HG02981 (cell line): ENCODE measurements around the gene KRT20.
"Not testable (repeated sequence)": the region's sequence is repeated elsewhere in the genome, so short reads cannot be mapped to it uniquely, and the experiment has no call there.

Experiments used
- ATAC-seq: cut with Tn5 transposase; IDR thresholded peaks from one replicate; pipeline ENCODE4 v1.9.1; 2021; ENCODE audit warnings: mild to moderate bottlenecking, moderate library complexity; ENCODE audit not compliant: unreplicated experiment

The KRT20 gene

DNA sequence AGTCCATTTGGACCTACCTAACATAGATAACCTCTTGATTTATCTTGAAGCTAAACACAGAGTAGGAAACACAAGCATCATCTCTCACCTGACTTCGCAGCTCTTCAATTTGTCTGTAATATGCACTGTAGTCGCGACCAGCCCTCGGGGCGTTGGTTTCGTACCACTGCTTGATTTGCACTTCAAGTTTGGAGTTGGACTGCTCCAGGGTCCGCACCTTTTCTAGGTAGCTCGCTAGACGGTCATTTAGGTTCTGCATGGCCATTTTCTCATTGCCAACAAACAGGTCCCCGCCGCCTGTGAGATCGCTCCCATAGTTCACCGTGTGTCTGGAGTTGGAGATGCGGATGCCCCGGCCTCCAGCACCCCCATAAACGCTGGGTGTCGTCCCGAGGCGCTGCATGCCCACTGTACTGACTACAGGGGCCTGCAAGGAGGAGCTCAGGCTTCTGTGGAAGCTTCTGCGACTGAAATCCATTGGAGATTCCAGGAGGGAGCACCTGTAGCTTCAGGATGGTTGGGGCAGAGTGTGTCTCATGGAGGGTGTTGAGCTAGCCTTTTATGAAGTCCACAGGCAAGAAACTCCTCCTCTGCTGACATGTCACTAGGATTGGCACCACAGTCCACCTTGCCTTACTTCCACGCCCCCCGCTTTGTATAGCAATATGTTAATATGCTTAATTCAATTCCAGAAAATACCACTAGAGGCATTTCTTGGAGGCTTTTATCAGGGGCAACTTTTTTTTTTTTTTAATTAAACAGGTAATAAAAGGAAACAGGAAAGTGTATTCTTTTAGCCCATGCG lies at the start of gene KRT20:
Gene KRT20, minus strand, starts transcription at position 535 of the 805 bp plus-strand sequence. Its CDS starts 57 bp downstream, at position 478.
- no peak for ATAC-seq

DNA sequence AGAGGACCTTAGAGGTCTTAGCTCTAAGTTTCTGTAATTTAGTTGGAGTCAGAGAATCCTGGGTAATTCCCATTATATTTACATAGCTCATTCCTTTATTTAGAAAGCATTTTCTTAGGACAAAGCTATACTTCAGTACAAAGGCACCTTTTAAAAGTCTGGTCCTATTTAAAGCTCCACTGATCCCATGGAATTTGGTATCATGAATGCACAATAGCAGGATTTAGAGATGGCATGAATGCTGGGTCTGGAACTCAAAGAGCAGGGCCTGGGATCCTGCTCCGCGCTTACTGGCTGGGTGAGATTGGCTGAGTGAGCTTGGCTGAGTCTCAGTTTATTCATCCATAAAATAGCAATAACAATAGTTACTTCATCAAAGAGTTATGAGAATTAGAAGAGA lies 47.6 kb upstream of the KRT20 start:
- no peak for ATAC-seq

- ATAC-seq: no peak
These were observed 46.3 kb upstream of the KRT20 start for GRCh38 chr17:40931311-40931710.

GRCh38 chr17:40926341-40926740 lies 41.3 kb upstream of the KRT20 start:
- no peak for ATAC-seq

GRCh38 chr17:40922239-40922638 lies 37.2 kb upstream of the KRT20 start:
- no peak for ATAC-seq

GRCh38 chr17:40921026-40921425 lies 36.0 kb upstream of the KRT20 start:
- no peak for ATAC-seq

DNA sequence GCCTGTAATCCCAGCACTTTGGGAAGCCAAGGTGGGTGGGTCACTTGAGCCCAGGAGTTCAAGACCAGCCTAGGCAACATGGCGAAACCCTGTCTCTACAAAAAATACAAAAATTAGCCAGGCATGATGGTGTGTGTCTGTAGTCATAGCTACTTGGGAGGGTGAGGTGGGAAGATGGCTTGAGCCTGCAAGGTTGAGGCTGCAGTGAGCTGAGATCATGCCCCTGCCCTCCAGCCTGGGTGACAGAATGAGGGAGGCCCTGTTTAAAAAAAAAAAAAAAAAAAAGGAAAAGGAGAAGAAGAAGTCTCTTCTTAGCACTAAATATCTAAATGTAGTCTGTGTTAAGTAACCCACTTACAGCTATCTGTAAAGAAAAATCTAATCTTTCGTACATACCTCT lies 32.1 kb upstream of the KRT20 start:
- not testable (repeated sequence) for ATAC-seq

DNA sequence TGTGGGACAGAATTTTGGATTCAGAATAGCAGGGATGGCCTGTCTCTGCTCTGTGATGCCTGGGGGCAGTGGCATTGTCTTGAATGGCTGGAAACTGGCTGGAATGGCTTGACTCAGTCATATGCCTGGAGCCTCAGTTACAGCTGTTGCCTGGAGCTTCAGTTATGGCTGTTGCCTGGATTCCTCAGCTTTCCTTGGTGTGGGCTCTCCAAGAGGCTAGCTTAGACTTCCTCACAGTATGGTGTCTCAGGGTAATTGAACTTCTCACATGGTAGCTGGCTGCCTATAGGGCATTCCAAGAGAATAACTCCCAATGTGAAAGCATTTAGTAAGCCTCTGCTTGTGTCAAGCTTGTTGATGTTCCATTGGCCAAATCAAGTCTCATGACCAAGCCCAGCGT lies 31.3 kb upstream of the KRT20 start:
- no peak for ATAC-seq

GRCh38 chr17:40915721-40916256 lies 30.7 kb upstream of the KRT20 start:
- ATAC-seq: no peak

GRCh38 chr17:40915199-40915661 lies 30.2 kb upstream of the KRT20 start:
- no peak for ATAC-seq

GRCh38 chr17:40914075-40914855 lies 29.2 kb upstream of the KRT20 start:
- ATAC-seq: no peak

DNA sequence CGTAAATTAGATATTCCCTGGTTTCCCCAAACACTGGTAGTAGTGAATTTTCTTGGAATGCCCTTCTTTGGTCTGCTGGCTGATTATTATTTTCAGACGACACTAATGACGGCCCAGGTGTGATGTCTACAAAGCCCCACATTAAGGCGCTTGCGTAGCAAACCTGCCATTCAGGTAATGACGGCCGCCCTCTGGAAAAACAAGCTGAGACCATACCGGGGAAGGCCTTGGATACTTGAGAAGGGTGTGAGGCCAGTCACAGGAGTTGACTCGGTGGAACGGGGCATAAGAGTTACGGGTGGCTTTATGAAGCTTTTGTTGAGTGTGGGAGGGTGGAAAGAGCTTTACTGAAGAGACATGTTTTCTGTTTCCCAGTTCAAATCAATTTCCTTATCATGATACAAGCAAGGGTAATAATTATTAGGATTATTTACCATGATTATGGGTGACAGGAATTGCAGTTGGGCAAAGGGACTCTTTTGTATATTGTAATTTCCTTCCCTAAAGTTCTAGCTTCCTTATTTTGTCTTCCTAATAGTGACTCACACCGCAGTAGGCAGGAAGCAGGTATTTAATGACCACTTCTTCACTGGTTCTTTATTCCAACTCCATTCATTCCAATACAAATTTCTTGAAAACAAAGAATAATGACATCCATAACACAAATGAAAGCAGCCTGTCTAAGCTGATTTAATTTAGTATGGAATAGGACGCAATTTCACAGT lies 27.6 kb upstream of the KRT20 start:
- no peak for ATAC-seq

- ATAC-seq: no peak
These were observed 25.4 kb upstream of the KRT20 start for GRCh38 chr17:40910441-40910841.

GRCh38 chr17:40909755-40910154 lies 24.7 kb upstream of the KRT20 start:
- no peak for ATAC-seq

GRCh38 chr17:40909351-40909750 lies 24.3 kb upstream of the KRT20 start:
- ATAC-seq: no peak

DNA sequence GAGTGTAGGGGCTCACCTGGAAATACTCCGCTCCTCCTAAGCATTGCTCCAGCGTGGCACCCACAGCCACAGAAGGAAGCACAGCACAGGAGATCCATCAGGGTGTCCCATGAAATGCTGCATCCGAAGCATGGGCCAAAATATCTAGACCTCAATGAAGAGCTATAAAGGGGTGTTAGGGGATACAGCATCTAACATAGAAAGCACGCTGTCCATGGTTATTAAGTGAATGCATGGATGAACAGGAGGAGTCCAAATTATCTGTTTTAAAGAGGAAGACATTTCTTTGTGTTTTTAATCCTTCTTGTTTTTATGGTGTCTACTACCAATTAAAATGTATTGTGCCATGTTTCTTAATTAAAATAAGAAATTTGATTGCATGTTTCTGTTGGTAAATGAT lies 21.6 kb upstream of the KRT20 start:
- no peak for ATAC-seq

GRCh38 chr17:40905370-40905769 lies 20.3 kb upstream of the KRT20 start:
- ATAC-seq: no peak

DNA sequence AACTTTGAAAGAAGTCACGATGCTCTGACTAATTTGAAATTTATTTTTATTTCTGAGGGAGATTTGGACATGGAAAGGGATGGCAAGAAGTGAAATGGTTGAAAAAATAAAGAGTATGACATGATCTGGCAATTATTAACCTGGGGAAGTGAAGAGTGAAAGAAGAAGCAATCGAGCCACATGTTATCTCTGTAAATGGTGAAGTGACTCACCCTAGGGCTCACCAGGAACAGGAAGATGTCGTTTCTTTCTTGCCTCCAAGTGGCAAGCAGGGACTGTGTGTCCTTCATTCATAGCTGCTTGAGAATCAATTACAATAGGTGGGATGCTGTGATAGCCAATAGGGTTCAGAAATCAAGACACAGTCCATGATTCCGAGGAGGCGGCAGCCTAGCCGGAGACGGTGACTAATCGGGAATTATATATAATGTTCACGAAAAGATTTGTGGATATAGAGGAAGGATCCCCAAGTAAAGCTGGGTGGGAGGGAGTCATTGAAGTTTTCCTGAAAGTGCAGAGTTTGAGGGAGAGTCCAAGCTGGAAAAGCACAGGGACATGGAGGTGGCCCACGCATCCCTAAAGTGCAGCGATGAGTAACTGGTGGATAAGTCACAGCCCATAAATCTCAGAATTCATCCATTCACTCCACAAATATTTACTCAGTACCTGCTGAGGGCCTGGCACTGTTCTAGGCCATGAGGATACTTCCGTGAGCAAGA lies 18.2 kb upstream of the KRT20 start:
- ATAC-seq: no peak

DNA sequence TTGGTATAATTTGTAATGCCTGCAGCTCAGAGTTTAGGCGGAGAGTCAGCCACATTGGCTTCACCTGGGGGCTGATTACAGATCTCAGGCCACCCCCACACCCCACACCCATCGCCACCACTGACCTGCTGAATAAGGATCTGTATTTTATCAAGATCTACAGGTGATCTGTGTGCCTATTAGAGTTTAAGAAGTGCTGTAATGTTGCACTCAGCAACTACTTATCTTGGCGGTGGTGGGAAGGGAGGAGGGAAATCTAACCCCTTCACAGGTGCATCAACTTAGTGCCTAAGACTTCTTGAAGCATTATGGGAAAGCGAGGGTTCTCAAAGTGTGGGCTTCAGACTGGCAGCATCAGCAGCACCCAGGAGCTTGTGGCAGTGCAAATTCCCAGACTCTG lies 17.5 kb upstream of the KRT20 start:
- no peak for ATAC-seq

DNA sequence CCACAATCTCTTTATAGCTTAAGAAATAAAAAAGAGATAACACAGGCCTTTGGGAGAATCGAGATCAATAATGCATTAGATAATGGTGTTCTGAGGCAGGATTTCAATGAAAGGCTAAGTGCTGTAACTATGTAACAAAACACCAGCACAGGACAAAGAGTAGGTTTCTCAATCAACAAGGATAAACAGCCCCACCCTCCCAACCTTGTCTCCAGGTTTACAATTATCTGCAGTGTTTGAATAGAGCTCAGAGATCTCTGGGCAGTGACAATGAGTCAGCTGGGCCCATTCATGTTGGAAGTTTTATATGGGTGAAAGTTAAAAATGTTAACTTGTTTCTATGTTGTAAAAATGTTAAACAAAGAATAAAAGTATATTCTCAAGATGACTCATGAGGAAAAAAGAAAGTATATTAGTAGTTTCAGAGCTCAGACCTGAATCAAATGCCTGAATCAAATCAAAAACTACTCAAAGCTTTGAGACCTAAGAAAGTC lies 17.0 kb upstream of the KRT20 start:
- ATAC-seq: no peak
